Measurements from ENCODE around the gene TP63. TPM values are rescaled to one million over a fixed set of nuclear protein-coding genes. Genes with fewer than 3 reads are reported as not detected.

The TP63 gene
- polyA plus RNA-seq, 1 experiment: not detected

GRCh38 chr3:189806171-189806951 lies 175.2 kb downstream of the TP63 start:
- ChIA-PET CTCF (interaction anchor here (0.6 kb wide), 1 partner anchor 41 kb away, joined by 3 read pairs; no protein-coding TSS in a partner anchor), POLR2A (no interaction called here)

GRCh38 chr3:189808246-189809007 lies 177.2 kb downstream of the TP63 start:
- no peaks in the 10 kb centered on the region for H3K36me3 ChIP-seq (ENCODE audit: control insufficient read depth, insufficient read depth, low read length)
- no peak for DNase-seq (ENCODE audit: low read depth)
- H3K4me3 ChIP-seq (ENCODE audit: low read depth, low read length): no peak overlapping the region
- H3K27me3 ChIP-seq (ENCODE audit: control insufficient read depth, insufficient read depth, low read length): no peaks in the 10 kb centered on the region
- ChIA-PET CTCF (no interaction called here), POLR2A (no interaction called here)
- TF ChIP-seq CTCF (IDR thresholded peaks at IDR 0.05; ENCODE audit: insufficient read depth, low read depth, low read length): no peak

More at GRCh38 chr3:189806171-189806951, 175.2 kb downstream of the TP63 start:
- no peaks in the 10 kb centered on the region for H3K27me3 ChIP-seq (ENCODE audit: control insufficient read depth, insufficient read depth, low read length)
- no peaks in the 10 kb centered on the region for H3K36me3 ChIP-seq (ENCODE audit: control insufficient read depth, insufficient read depth, low read length)
- DNase-seq (ENCODE audit: low read depth): no peak
- TF ChIP-seq CTCF (IDR thresholded peaks at IDR 0.05; ENCODE audit: insufficient read depth, low read depth, low read length): no peak
- H3K4me3 ChIP-seq (ENCODE audit: low read depth, low read length): no peak overlapping the region

- ChIA-PET CTCF (no interaction called here), POLR2A (no interaction called here)
- no peak for TF ChIP-seq CTCF (IDR thresholded peaks at IDR 0.05; ENCODE audit: insufficient read depth, low read depth, low read length)
- H3K36me3 ChIP-seq (ENCODE audit: control insufficient read depth, insufficient read depth, low read length): no peaks in the 10 kb centered on the region
- no peaks in the 10 kb centered on the region; the same call in 1 of the 2 replicates for H3K27me3 ChIP-seq (ENCODE audit: control insufficient read depth, insufficient read depth, low read length)
- no peak for DNase-seq (ENCODE audit: low read depth)
- no peak overlapping the region for H3K4me3 ChIP-seq (ENCODE audit: low read depth, low read length)
Measured at GRCh38 chr3:189809583-189809982, 178.4 kb downstream of the TP63 start.

GRCh38 chr3:189812806-189813465 lies 181.7 kb downstream of the TP63 start:
- POLR2A ChIA-PET: no interaction called here
- no peaks in the 10 kb centered on the region; the same call in 1 of the 2 replicates for H3K27me3 ChIP-seq (ENCODE audit: control insufficient read depth, insufficient read depth, low read length)
- no peaks in the 10 kb centered on the region for H3K36me3 ChIP-seq (ENCODE audit: control insufficient read depth, insufficient read depth, low read length)
- no peak overlapping the region for H3K4me3 ChIP-seq (ENCODE audit: low read depth, low read length)
- CTCF ChIA-PET: interaction anchor here (1.3 kb wide), 1 partner anchor 11 kb away, joined by 3 read pairs; no protein-coding TSS in a partner anchor
- no peak for DNase-seq (ENCODE audit: low read depth)
- no peak for TF ChIP-seq CTCF (IDR thresholded peaks at IDR 0.05; ENCODE audit: insufficient read depth, low read depth, low read length)
